ENCODE results near the gene NOB1. TPM values are rescaled to one million over a fixed set of nuclear protein-coding genes. Genes with fewer than 3 reads are reported as not detected.
"Not testable (repeated sequence)": the region's sequence is repeated elsewhere in the genome, so short reads cannot be mapped to it uniquely, and the experiment has no call there.

Gene NOB1
- total RNA-seq (2014; rRNA removed; shearing (Covaris generic); ENCODE audit: low replicate concordance) = 116 and 142 TPM in 2 replicates

GRCh38 chr16:69754469-69755310 is at the start of gene NOB1:
Gene NOB1 (minus strand): TSS chr16:69754926. CDS start chr16:69754910, 16 bp downstream.
- peak; percentile 92 for DNase-seq (ENCODE audit: low read depth)
- in situ Hi-C loops (cut with HindIII; ENCODE audit: low pct_unique_long_range_greater_than_20kb, low sequenced_read_pairs) = no loop called here

DNA sequence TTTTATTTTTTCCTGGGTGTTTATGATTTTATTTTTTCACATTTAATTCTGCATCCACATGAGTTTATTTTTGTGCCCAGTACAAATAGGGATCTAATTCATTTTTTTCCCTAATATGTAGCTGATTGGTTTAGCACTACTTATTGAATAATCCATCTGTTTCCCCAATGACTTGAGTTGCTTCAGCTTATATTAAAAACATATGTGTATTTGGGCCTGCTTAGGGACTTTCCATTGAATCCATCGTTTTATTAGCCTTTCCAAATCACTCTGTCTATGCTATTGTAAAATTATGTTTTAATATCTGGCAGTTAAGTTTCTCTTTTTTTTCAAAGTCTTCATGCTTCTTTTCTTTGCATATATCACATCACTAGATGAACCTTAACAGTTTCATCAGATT is 49.6 kb upstream of the NOB1 start:
- no peak for DNase-seq (ENCODE audit: low read depth)
- in situ Hi-C loops (cut with HindIII; ENCODE audit: low pct_unique_long_range_greater_than_20kb, low sequenced_read_pairs) = no loop called here

DNA sequence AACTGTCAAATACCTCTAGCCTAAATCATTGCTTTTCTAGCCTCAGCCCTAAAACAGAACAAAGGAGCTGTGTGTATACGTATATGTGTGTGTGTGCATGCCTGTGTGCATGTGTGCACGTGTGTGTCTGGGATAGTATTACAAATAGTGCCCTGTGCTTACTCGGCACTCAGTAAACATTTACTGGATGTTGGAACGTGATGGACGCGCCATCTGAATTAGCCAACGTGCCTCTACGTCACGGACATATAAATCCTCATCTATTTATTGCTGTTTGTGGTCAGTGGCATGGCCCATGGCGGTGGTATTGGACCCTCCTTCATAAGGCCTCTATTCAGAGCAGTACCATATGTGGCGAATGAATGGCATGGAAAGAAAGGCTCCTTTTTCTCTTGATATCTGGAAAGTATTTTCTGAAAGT is 44.9 kb upstream of the NOB1 start:
- in situ Hi-C loops (cut with HindIII; ENCODE audit: low pct_unique_long_range_greater_than_20kb, low sequenced_read_pairs) = no loop called here
- DNase-seq (ENCODE audit: low read depth) = no peak

- DNase-seq (ENCODE audit: low read depth) = no peak
- in situ Hi-C loops (cut with HindIII; ENCODE audit: low pct_unique_long_range_greater_than_20kb, low sequenced_read_pairs) = no loop called here
These were observed 43.7 kb upstream of the NOB1 start for GRCh38 chr16:69798466-69798865.

DNA sequence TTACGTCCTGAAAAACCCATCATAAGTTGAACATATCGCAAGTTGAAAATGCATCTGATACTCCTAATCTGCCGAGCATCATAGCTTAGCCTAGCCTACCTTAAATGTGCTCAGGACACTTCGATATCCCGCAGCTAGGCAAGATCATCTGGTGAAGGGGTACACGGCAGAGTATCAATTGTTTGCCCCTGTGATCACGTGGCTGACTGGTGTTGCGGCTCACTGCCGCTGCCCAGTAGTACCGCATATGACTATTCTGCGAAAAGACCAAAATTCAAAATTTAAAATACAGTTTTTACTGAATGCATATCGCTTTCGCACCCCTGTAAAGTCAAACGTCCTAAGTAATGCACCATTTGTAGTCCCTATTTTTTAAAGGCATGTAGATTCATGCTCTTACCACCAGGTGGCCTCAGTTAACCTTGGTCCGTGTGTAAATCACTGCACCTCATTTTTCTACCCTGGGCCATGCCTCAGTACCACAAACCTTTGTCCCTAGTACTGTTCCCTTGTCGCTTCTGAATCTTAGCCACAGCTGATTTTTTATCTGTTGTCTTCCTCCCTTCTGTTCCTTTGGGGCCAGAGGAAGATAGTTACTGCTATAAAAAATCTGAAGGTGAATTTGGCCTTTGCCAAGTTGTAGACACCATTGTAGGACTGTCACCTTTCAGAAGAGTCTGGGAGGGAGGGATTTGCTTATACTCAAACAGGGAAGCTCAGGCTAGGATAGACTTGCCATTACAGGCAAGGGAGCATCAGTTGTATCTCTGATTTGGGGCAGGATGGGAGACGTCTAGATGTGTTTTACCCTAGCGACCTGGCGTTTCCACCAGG is 41.8 kb upstream of the NOB1 start:
- peak; percentile 34 for DNase-seq (ENCODE audit: low read depth)
- in situ Hi-C loops (cut with HindIII; ENCODE audit: low pct_unique_long_range_greater_than_20kb, low sequenced_read_pairs) = no loop called here

- in situ Hi-C loops (cut with HindIII; ENCODE audit: low pct_unique_long_range_greater_than_20kb, low sequenced_read_pairs) = no loop called here
- no peak for DNase-seq (ENCODE audit: low read depth)
These were observed 39.8 kb upstream of the NOB1 start for GRCh38 chr16:69794486-69794885.

GRCh38 chr16:69793526-69793925 is 38.8 kb upstream of the NOB1 start:
- in situ Hi-C loops (cut with HindIII; ENCODE audit: low pct_unique_long_range_greater_than_20kb, low sequenced_read_pairs) = no loop called here
- DNase-seq (ENCODE audit: low read depth) = no peak

DNA sequence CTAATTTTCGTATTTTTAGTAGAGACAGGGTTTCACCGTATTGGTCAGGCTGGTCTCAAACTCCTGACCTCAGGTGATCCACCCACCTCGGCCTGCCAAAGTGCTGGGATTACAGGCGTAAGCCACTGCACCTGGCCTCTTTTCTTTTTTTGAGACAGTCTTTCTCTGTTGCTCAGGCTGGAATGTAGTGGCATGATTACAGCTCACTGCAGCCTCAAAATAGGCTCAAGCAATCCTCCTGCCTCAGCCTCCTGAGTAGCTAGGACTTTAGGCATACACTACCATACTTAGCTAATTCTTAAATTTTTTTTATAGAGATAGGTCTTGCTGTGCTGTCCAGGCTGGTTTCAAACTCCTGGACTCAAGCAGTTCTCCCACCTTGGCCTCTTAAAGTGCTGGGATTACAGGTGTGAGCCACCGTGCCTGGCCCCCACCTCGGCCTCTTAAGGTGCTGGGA is 36.7 kb upstream of the NOB1 start:
- in situ Hi-C loops (cut with HindIII; ENCODE audit: low pct_unique_long_range_greater_than_20kb, low sequenced_read_pairs); DNase-seq (ENCODE audit: low read depth): not testable (repeated sequence)

GRCh38 chr16:69787883-69788282 is 33.2 kb upstream of the NOB1 start:
- no peak for DNase-seq (ENCODE audit: low read depth)
- in situ Hi-C loops (cut with HindIII; ENCODE audit: low pct_unique_long_range_greater_than_20kb, low sequenced_read_pairs) = no loop called here

- no peak for DNase-seq (ENCODE audit: low read depth)
- in situ Hi-C loops (cut with HindIII; ENCODE audit: low pct_unique_long_range_greater_than_20kb, low sequenced_read_pairs) = no loop called here
These were observed 29.9 kb upstream of the NOB1 start for GRCh38 chr16:69784586-69784985.

DNA sequence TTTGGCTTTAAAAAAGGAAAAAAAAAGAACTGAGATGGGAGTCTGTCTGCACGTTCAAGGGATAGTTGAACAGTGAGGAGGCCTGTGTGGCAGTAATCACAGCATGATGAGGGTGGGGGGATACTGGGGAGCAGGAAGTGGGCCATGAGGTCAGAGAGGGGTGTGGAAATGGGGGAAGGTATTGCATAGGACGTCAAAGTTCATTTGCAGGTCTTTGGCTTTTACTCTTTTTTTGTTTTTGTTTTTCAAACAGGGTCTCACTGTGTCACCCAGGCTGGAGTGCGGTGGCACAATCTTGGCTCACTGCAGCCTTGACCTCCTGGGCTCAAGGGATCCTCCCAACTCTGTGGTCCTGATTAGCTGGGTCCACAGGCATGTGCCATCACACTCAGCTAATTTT is 26.4 kb upstream of the NOB1 start:
- DNase-seq (ENCODE audit: low read depth) = no peak
- in situ Hi-C loops (cut with HindIII; ENCODE audit: low pct_unique_long_range_greater_than_20kb, low sequenced_read_pairs) = no loop called here

- in situ Hi-C loops (cut with HindIII; ENCODE audit: low pct_unique_long_range_greater_than_20kb, low sequenced_read_pairs) = no loop called here
- DNase-seq (ENCODE audit: low read depth) = no peak
These were observed 25.0 kb upstream of the NOB1 start for GRCh38 chr16:69779724-69780123.

DNA sequence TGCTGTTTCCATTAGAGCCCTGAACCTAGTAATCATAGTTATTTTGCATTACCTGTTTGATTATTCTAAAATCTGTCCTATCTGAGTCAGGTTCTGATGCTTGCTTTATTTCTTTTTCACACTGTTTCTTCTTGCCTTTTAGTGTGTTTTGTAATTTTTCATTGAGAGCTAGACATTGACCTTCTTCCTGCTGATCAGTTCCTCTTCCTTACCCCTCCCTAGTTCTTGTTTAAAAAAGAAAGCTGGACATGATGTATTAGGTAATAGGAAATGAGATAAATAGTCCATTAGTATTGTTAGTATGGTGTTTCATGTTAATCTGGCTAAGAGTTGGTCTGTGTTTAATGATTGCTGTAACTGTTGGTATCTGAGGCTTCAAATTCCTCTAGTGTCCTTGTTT is 20.8 kb upstream of the NOB1 start:
- no peak for DNase-seq (ENCODE audit: low read depth)
- in situ Hi-C loops (cut with HindIII; ENCODE audit: low pct_unique_long_range_greater_than_20kb, low sequenced_read_pairs) = no loop called here

- no peak for DNase-seq (ENCODE audit: low read depth)
- in situ Hi-C loops (cut with HindIII; ENCODE audit: low pct_unique_long_range_greater_than_20kb, low sequenced_read_pairs) = no loop called here
These were observed 18.7 kb upstream of the NOB1 start for GRCh38 chr16:69773260-69773947.

- in situ Hi-C loops (cut with HindIII; ENCODE audit: low pct_unique_long_range_greater_than_20kb, low sequenced_read_pairs) = no loop called here
- DNase-seq (ENCODE audit: low read depth) = no peak
These were observed 16.9 kb upstream of the NOB1 start for GRCh38 chr16:69771651-69771967.

DNA sequence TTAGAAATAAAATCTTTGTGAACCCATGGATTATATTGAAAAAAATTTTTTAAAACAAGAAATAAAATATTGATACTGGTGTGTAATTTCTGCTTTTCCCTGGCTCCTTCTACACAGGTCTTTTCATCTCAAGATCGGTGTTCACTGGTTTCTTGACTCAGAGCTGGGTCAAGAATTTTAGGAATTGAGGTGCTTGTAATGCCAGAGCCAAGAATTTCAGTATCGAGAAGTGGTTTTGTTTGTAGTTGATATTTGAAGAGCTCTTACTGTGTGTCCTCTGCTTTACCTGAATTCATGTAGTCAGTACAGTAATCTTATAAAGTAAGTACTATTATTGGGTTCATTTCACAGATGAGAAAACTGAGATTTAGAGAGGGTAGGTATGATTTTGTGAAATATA is 14.7 kb upstream of the NOB1 start:
- no peak for DNase-seq (ENCODE audit: low read depth)
- in situ Hi-C loops (cut with HindIII; ENCODE audit: low pct_unique_long_range_greater_than_20kb, low sequenced_read_pairs) = no loop called here

DNA sequence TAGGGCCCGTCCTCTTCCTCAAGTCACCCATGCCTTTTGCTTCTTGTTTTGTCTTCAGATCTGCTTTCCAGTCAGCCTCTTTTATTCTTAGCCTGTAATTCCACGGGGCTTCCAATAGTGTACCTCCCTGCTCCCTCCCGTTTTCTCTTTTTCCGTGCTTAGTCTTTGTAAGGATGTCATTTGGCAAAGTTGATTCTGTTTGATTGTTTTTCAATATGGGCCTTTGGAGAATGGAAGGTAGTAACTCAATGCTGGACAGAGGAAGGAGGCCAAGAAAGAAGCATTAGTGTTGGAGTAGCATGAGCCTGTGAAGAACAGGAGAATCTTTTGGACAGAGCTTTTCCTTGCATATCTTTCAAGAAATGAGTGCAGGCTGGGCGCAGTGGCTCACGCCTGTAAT is 13.9 kb upstream of the NOB1 start:
- DNase-seq (ENCODE audit: low read depth) = no peak
- in situ Hi-C loops (cut with HindIII; ENCODE audit: low pct_unique_long_range_greater_than_20kb, low sequenced_read_pairs) = no loop called here

GRCh38 chr16:69767459-69768229 is 12.9 kb upstream of the NOB1 start:
- in situ Hi-C loops (cut with HindIII; ENCODE audit: low pct_unique_long_range_greater_than_20kb, low sequenced_read_pairs) = no loop called here
- DNase-seq (ENCODE audit: low read depth) = no peak
